ENCODE measurements around the gene NEK10. TPM values are rescaled to one million over a fixed set of nuclear protein-coding genes. Genes with fewer than 3 reads are reported as not detected.

The NEK10 gene
- total and polyA plus RNA-seq, 2 of the 4 experiments (the other 2 are of a cell fraction): 2.2 to 6.6 TPM

DNA sequence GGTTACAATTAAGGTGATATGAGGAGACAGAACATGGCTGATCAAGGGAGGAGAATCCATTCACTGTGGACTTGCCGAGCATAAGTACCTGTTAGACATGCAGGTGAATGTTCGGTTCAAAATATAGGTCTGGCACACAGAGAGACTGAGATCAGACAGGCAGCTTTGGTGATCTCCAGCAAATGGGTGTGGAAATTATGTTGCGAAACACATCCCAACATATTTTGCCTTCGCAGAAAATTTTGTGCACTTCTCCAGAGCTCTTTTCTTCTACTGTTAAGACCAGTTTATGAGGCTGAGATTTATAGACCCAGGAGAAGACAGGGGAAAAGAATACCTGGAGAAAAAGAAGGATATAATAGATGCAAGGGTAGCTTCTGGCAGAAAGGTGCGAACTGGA, 183.2 kb downstream of the NEK10 start:
- in situ Hi-C loops (cut with MboI; ENCODE audit: low sequenced_read_pairs) (no loop called here), dilution Hi-C loops (cut with HindIII; ENCODE audit: low sequenced_read_pairs, unreplicated experiment) (no loop called here), intact Hi-C loops (cut with micrococcal nuclease) (no loop called here)
- Histone ChIP-seq H2AK9ac (replicated peaks; ENCODE audit: low read depth, low read length, poor library complexity) (no peak overlapping the region), H3K4me1 (ENCODE audit: control insufficient read depth, insufficient read depth, low read length) (no peaks in the 10 kb centered on the region), H3K56ac (ENCODE audit: extremely low read depth, insufficient read depth, low read length) (no peak overlapping the region), H3K27me3 (ENCODE audit: control insufficient read depth, insufficient read depth, low read length) (no peaks in the 10 kb centered on the region), H3K4me3 (ENCODE audit: insufficient read depth, low read depth, low read length) (no peak overlapping the region), H3K36me3 (ENCODE audit: control insufficient read depth, insufficient read depth, low read length) (no peaks in the 10 kb centered on the region), H2AK5ac (ENCODE audit: low read depth, low read length) (no peak overlapping the region), H3K14ac (replicated peaks; ENCODE audit: low read depth, low read length) (no peak overlapping the region), H2BK120ac (ENCODE audit: low read depth, low read length) (no peak overlapping the region), H4K8ac (ENCODE audit: low read depth in 2 of 2, low read length in 2 of 2) (no peak overlapping the region), H3K79me1 (ENCODE audit: low read depth in 1 of 2, low read length in 2 of 2) (no peaks in the 10 kb centered on the region), H4K91ac (ENCODE audit: insufficient read depth, low read depth, low read length) (no peak overlapping the region), H2AFZ (replicated peaks; ENCODE audit: low read length, poor library complexity) (no peak overlapping the region), H2BK20ac (ENCODE audit: low read depth, low read length) (no peak overlapping the region), H3K9ac (ENCODE audit: low read depth, low read length) (no peak overlapping the region), H2BK5ac (ENCODE audit: low read depth, low read length, poor library complexity, severe bottlenecking) (no peak overlapping the region), H3K23ac (ENCODE audit: low read depth, low read length) (no peak overlapping the region), H4K20me1 (ENCODE audit: insufficient read depth, low read length) (no peaks in the 10 kb centered on the region), H3K4me2 (ENCODE audit: low read depth, low read length) (no peak overlapping the region), H3K27ac (ENCODE audit: insufficient read depth, low read length) (no peak overlapping the region), H3K4ac (ENCODE audit: low read depth, low read length) (no peak overlapping the region), H4K5ac (ENCODE audit: low read depth, low read length) (no peak overlapping the region), H3K9me1 (ENCODE audit: insufficient read depth, low read length) (no peaks in the 10 kb centered on the region), H3K9me3 (ENCODE audit: control insufficient read depth, insufficient read depth, low read length) (no peaks in the 10 kb centered on the region), H2BK15ac (ENCODE audit: low read depth, low read length) (no peak overlapping the region), H3K18ac (ENCODE audit: low read depth, low read length) (no peak overlapping the region)
- DNase-seq (no peak), ATAC-seq (ENCODE audit: low read depth) (no peak)
- 71% methylated on average over 1 of the region's 5 CpGs; no CpG with 5 or more reads in 1 of the 2 experiments for WGBS, 2 experiments (ENCODE audit: extremely low coverage in 2 of 2, insufficient read length in 1 of 2)
- BruUV-seq (replicated peaks): no TSS peak
- no peak for TF ChIP-seq MXI1 (IDR thresholded peaks at IDR 0.05; ENCODE audit: borderline replicate concordance, low read depth, low read length)
- TF ChIP-seq, protein P1, sequence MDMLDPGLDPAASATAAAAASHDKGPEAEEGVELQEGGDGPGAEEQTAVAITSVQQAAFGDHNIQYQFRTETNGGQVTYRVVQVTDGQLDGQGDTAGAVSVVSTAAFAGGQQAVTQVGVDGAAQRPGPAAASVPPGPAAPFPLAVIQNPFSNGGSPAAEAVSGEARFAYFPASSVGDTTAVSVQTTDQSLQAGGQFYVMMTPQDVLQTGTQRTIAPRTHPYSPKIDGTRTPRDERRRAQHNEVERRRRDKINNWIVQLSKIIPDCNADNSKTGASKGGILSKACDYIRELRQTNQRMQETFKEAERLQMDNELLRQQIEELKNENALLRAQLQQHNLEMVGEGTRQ (IDR thresholded peaks at IDR 0.05; ENCODE audit: low read depth, low read length): no peak
- TF ChIP-seq, protein P2, sequence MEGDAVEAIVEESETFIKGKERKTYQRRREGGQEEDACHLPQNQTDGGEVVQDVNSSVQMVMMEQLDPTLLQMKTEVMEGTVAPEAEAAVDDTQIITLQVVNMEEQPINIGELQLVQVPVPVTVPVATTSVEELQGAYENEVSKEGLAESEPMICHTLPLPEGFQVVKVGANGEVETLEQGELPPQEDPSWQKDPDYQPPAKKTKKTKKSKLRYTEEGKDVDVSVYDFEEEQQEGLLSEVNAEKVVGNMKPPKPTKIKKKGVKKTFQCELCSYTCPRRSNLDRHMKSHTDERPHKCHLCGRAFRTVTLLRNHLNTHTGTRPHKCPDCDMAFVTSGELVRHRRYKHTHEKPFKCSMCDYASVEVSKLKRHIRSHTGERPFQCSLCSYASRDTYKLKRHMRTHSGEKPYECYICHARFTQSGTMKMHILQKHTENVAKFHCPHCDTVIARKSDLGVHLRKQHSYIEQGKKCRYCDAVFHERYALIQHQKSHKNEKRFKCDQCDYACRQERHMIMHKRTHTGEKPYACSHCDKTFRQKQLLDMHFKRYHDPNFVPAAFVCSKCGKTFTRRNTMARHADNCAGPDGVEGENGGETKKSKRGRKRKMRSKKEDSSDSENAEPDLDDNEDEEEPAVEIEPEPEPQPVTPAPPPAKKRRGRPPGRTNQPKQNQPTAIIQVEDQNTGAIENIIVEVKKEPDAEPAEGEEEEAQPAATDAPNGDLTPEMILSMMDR (conservative IDR thresholded peaks at IDR 0.05; ENCODE audit: low read depth, low read length): no peak
- TF ChIP-seq CEBPB (IDR thresholded peaks at IDR 0.05; ENCODE audit: low read depth, low read length): peak; percentile 69
- TF ChIP-seq CHD1 (IDR thresholded peaks at IDR 0.05; ENCODE audit: low read depth, low read length): no peak
- no peak for TF ChIP-seq FOS (IDR thresholded peaks at IDR 0.05; ENCODE audit: low read depth, low read length)
- TF ChIP-seq MAZ (IDR thresholded peaks at IDR 0.05; ENCODE audit: borderline replicate concordance, low read depth, low read length): no peak
- ChIA-PET CTCF (no interaction called here), POLR2A (ENCODE audit: unreplicated experiment) (no interaction called here)
